Activated naive CD8-positive, alpha-beta T cell treated with anti-CD3 and anti-CD28 coated beads, Interleukin-2, amount 50 U/mL, for 16 hours (primary cell): Measurements from ENCODE around the gene ETF1.
"Not testable (repeated sequence)": the region's sequence is repeated elsewhere in the genome, so short reads cannot be mapped to it uniquely, and the experiment has no call there.

Experiments
- DNase-seq: peaks from one replicate; pipeline ENCODE4 v3.0.0-alpha.2; 2020; ENCODE audit warnings: low read depth, low spot score

ETF1 gene

DNA sequence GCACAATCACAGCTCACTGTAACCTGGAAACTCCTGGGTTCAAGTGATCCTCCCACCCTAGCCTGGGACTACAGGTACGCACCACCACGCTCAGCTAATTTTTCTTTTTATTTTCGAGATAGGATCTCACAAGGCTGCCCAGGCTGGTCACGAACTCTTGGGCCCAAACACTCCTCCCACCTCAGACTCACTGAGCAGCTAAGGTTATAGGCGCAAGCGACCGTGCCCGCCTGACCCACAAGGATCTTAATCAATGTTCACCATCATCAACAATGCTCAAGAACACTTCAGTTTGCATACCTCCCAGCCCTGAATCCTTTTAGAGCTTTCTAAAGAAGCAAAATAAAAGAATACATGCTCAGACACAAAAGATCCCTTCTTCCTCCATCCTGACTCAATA, 13.2 kb downstream of the ETF1 start:
- DNase-seq = no peak

DNA sequence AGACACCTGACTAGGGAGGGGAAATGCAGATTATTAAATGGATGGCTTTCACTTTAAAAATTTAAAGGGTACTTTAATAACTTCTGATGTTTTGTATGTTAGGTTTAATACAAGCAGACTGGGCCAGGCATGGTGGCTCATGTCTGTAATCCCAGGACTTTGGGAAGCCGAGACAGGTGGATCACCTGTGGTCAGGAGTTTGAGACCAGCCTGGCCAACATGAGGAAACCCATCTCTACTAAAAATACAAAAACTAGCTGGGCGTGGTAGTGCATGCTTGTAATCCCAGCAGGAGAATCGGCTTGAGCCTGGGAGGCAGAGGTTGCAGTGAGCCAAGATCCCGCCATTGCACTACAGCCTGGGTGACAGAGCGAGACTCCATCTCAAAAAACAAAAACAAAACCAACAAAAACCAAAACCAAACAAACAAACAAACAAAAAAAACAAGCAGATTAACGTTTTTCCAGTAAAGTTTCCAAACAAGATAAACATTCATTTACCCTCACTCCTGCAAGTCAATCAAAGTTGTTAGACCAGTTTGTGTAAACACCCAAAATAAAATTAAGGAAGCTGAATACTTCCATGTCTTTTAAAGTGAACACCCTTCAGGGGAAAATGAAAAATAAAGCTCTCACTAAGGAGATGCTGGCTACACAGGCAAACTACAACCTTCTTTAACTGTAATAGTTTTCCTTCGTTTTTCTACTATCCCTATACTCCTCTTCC, 14.1 kb downstream of the ETF1 start:
- DNase-seq = no peak

DNA sequence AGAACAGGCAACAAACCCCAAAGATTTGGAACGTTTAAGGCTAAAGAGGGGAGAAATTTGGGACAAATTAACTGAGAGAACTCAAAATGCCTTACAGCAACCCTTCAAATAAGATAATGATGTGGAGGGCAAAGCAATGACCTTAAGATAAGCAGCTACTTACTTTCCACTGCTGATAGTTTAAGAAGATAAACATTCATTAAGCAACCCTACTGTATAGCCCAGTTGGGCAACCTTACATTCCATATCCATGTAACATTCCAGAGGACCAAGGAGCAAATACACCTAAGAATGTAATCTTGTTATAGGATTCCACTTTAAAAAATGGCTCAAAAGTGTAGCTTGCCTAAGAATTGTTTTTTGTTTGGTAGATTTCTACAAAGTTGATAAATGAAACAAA, 14.8 kb downstream of the ETF1 start:
- no peak for DNase-seq

DNA sequence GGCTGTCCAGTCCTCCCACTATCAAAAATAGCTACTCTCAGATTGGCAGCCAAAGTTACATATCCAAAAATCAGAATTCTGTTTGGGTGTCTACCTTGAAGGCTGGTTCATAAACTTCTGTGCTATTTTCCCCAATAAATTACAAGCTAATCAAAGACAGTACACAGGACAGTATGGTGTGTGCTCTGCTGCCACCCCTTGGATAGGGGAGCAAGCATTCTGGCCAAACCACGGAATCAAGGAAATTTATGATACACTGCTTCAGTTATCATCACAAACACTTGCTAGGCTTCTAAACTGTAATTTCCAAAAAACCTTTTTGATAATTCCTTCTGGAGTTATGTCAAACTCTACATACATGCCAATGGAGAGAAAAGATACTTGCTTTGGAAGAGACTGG, 15.9 kb downstream of the ETF1 start:
- DNase-seq = no peak

DNA sequence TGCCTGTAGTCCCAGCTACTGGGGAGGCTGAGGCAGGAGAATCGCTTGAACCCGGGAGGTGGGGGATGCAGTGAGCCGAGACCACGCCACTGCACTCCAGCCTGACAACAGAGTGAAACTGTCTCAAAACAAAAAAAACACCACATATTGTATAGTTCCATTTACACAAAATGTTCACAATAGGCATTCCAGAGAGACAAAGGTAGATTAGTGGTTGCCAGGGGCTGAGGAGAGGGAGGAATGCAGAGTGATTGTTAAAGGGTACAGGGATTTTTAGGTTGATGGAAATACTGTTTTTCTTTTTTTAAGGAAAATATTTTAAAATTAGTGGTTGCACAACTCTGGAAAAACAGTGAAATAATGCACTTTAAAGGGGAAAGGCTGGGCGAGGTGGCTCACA, 19.6 kb downstream of the ETF1 start:
- DNase-seq = no peak

DNA sequence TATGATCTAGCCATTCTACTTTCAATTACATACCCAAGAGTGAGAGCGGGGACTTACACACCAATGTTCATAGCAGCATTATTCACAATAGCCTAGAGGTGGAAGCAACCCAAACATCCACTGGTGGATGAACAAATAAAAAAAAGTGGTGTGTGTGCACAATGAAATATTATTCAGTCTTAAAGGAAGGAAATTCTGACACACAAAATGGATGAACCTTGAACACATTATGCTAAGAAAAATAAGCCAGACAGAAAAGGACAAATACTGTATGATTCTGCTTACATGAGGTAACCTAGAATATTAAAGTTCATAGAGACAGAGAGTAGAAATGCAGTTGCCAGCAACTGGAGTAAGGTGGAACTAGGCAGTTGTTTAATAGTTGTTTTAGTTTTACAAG, 22.1 kb downstream of the ETF1 start:
- DNase-seq = no peak

DNA sequence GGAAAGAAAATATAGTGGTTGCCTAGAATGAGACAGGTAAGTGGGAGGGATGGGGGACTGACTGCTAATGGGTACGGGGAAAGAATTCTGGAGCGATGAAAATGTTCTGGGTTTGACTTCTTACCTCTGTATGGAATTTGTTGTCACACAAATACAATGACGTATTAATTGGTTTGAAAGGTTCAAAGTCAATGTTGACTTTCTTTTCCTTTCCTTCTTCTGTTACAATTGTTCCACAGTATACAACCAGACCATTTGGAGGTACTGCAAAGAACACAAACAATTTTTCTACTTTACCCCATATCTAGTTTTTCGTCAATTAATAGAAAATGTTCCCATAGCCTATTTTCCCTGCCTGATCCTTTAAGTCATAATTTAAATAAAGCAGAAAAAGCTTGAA, 25.6 kb downstream of the ETF1 start:
- DNase-seq = no peak

DNA sequence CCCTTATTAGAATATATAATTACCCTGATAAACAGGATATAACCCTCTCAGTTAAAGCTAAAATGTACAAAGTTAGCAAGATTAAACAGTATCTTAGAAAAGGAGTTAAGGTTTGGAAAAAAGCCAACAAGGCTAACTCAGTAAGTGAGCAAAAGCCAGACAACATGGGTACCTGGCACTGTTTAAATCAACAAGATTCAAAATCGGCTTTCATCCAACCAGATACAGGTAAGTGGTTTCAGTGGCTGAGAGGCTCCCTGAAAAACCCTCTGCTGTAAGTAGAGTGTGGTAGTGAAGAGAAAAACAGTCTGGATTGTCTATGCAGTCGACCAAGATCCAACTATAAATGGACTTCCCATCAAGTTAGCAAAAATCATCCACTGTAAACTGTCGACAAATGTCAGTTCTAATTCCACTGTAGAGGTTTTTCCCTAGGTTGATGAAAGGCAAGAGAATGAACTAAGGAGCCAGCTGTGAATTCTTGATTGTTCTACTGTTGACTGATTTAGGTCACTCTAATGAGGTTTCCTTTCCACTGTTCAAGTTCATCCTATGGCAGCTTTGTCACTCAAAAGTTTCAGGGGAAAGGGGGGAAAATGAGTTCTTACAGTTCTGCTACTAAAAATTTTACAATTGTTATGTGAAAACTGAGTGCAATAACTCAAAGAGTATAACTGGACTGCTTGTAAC, 27.3 kb downstream of the ETF1 start:
- no peak for DNase-seq

DNA sequence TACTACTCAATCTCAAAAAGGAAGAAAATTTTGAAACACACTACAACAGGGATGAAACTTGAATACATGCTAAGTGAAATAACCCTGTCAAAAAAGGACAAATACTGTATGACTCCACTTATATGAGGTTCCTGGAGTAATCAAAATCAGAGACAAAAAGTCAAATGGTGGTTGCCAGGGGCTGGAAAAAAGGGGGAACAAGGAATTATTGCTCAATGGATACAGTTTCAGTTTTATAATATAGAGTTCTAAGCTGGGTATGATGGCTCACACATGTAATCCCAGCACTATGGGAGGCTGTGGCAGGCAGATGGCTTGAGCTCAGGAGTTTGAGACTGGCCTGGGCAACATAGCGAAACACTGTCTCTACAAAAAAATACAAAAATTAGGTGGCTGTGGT, 29.0 kb downstream of the ETF1 start:
- DNase-seq = no peak

DNA sequence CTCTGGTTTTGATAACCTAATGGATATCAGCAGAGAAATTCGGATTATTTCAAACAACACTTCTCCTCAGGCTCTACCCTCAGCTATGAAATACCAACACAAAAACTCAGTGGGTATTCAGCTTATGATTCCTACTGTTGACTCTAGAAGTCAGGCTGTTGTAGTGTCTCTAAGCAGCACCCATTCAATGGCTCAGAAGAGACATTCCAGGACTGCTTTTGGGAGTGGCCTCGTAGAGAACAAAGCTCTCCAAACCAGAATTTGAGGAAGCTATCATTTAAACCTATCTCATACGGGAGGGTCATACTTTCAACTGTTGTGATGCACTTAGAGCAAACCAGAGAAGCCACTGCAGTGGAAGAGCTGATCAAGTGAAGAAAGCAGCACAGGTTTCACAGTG, 34.1 kb downstream of the ETF1 start:
- DNase-seq = no peak

DNA sequence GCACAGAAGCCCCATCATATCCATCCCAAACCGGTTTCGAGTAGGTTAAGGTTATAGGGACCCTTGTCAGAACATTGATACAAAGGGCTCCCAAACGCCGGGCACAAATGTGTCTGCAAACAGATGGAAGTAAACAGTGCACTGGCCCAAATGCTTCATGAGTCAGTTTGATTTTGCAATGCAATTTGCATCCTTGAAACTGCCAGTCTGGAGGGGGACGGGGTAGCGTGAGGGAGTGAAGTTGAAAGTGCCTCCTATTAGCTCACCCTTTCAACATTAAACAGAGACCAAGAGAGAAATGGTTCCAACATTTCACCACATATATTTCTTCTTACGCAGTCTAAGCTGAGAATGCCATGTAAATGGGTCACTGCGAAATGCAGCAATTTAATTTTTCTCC, 35.6 kb downstream of the ETF1 start:
- not testable (repeated sequence) for DNase-seq

DNA sequence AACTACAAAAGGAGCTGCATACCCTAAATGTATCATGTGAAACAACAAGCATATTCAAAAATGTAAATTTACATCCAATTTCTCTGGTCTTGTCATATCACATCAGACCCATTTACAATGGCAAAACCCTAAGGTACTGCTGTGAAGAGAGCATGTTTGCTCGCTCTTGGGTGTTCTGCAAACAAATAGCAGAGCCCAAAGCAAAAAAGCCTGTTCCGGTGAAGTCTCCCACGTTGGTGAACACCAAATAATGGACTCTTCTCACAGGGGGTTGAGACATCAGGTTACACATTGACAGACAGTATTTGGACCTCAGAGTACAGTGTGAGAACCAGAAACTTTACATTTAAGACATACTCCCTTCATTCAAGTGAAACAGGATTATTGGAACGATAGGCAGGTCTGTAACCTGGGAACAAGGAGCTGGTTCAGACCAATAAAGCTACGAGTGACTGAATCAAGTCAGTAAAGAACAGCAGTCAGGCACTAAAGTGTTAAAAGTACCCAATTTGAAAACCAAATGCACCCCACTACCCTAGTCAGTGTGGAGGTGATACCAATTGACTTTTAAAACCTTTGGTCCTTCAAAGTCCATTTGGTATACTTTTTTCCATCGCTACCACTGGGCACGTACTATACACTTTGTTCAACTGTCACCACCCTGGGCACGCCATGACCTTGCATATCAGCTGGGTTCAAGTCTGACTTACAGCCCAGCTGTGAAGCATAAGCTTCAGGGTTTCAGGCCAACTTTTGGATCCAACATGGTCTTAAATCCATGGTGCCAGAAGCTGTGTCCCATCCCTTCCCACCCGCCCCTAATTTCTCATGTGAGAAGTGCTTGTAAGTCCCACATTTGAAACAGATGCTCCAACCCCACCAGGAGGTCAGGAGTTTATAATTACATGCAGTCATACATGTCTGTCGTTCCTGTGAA, 36.4 kb downstream of the ETF1 start:
- DNase-seq = no peak

DNA sequence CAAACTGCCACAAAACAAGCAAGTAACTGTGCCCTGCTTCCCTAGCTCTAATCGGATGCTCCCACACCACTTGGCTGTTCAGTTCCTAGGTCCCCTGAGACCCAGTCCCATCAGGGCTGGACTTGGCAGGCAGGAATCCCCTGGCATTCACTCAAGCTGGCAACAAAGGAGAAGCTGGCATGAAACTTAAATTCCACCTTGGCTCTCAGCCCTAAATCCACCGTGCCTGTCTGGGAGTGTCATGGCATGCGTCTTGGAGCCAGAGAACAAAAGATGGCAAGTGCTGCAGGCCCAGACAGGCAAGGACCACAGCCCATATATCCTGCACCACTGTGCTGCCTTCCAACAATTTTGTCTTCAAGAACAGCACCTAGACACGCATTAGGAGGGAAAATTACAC, 38.2 kb downstream of the ETF1 start:
- no peak for DNase-seq

DNA sequence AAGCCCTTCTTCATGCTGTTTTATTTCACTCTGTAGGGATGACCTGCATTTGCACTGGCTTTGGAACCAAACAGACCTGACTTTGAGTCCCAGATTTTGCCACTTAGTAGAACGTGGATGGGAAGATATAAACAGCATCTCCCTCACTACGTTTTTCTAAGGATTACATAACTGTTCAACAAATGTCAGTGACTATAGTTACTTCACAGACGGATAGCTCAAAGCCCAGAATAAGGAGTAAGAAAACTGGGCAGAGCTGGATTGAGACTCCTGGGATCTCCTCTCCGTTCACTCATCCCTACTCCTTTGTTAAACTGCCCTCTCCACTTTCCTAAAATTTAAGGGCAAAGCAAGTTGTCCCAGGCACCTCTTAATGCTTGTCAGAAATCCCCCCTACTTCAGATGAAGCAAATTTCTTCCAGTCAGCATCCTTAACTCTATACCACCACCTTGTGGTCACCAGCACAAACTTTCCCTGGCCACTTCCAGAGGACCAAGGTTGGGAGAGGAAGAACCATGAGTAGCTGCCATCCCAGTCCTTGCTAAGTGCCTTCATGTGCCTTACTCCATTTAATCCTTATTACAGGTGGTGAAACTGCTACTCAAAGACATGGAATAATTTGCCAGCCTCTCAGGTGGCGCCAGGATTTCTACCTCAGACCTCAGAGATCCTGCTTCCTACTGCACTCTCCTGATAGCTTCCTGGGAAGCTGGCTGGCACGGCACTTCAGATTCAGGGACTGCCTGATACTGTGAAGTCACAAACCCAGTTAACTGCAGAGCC, 39.4 kb downstream of the ETF1 start:
- no peak for DNase-seq

DNA sequence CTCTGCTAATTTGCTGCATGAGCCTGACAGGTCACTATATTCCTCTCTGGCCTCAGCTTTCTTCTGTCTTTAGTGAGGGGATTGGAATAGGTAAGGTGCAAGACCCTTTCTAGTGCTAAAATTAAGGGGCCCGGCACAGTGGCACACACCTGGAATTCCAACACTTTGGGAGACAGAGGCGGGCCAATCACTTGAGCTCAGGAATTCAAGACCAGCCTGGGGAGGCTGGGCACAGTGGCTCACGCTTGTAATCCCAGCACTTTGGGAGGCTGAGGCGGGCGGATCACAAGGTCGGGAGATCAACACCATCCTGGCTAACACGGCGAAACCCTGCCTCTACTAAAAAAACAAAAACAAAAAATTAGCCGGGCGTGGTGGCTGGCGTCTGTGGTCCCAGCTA, 40.5 kb downstream of the ETF1 start:
- no peak for DNase-seq

DNA sequence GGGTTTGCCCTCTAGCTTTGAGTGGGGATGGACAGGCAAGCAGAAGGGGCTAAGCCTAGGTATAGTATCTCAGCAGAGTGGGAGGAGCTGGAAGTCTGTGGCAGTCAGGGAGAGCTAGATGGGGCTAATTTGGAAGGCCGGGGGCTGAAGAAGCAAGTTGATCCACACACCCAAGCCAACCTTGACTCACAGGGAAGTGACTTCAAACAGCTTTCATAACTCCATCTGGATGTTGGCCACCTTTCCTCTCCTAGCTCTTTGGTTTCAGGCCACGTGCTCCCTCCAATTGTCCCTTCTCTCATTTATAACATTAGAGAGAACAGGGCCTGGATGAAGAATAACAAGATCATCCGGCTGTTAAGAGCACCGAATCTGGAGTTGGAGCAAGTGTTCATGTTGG, 40.9 kb downstream of the ETF1 start:
- no peak for DNase-seq

DNA sequence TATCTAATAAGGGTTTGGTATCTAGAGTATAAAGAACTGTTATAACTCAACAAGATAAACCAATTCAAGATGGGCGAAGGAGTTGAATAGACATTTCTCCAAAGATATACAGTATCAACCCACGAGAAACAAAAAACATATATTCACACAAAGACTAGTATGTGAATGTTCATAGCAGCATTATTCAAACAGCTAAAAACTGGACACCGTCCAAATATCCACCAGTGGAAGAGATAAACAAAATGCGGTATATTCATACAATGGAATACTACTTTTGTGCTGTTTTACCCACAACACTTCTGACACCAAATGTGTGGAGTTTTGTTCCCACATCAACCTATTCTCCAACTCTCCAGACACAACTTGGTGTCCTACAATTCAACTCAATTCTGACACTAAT, 44.7 kb downstream of the ETF1 start:
- no peak for DNase-seq

DNA sequence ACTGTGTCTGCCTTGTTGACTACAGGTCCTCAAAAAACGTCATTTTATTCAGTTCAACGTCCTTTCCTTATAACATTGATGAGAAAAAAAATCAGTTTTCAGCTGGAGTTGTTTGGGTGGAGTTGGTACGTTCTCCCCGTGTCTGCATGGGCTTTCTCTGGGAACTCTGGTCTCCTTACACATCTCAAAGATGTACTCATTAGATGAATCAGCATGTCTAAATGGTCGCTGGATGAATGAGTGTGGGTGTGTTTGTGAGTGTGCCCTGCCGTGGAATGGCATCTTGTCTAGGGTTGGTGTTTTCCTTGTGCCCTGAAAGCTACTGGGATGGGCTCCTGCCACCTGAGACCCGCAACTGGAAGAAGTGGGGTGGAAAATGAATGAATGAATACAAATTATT, 47.7 kb downstream of the ETF1 start:
- no peak for DNase-seq

DNA sequence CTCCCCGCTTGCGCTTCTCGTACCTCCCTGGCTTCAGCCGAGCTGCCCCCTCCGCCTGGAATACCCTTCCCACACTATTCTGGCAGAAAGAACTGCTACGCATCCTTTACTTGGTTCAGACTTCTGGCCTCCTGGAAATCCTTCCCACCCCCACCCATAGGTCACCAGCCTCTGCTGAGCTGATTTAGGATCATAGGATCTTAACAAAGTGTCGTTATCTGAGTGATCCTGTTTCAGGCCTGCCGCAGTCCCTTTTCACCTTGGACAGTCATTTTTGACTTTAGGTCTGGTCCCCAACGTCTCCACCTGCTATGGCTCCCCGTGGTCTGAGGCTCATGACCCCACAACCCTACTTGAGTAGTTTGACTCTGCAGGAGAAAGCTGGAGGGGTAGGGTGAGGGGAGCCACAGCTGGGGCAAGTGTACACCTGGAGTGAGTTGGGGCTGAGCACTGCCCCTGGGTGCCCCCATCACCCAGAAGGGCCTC, 50.4 kb downstream of the ETF1 start:
- no peak for DNase-seq

DNA sequence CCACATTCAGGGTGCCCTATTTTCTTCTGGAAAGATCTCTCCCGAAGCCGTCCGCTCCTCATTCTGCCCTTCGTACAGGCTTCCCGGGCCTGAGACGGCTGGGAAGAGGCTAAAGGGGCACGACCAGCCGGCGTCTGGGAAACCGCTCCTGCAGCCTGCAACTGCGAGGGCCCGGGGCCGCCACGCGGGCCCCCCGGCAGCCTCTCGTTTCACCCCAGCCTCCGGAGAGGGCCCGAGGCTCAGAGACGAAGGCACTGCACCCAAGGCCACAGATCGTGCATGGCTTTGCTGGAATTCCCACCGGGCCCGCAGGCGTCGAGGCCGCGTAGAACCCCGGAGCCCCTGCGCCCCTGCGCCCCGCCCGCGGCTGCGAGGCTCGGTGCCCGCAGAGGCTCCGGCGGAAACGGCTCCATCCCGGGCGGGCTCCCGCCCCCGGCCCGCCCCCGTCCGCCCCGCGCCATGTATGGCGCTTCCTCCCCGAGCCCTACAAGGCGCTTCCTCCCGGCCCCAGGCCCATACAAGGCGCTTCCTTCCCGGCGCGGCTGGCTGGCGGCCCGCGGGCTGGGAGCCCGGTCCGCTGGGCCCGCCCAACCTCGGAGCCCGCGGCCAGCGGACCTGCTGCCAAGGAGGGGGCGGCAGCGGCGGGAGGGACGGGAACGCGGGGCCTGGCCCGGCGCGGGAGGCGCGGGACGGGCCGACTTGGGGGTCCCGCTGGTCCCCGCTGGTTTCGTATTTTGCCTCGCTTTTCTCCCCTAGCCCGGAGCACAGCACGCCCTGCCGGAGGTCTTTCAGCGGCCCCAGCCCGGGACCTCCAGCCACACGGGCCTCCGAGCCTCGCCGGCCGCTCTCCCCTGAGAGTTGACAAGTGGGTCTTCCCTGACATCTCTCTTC, 51.1 kb downstream of the ETF1 start:
- DNase-seq = peak; percentile 64

DNA sequence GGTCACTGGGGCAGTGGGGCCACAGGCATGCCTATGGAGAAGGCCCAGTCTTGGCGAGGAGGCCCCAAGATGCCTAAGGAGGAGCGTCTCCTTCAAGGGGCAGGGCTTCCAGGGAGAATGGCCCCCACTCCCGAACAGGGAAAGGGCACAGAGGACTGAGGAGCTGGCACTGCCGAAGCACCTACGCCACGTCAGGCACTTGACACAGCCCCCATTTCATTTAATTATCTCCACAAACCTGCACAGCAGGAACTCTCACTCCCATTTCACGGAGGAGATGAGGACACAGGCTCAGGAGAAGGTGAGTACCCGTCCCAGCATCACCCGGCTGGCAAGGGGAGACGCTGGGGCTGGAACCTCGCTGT, 51.8 kb downstream of the ETF1 start:
- no peak for DNase-seq
